OCI-LY1 (cell line): Measurements from ENCODE around the gene MARK3.

Experiments used
- H2AFZ ChIP-seq: fragments of 200-600 bp; sonication (generic), shearing (Covaris generic); 2 replicates; pipeline ENCODE4 v1.6.0; 2014; ENCODE audit warnings: antibody characterized with exemption, mild to moderate bottlenecking, low read length
- H3F3A ChIP-seq: fragments of 200-600 bp; sonication (generic), shearing (Covaris generic); 2 replicates; pipeline ENCODE4 v1.6.0; 2014; ENCODE audit warnings: mild to moderate bottlenecking, antibody characterized with exemption, low read length, moderate library complexity; ENCODE audit not compliant: insufficient read depth
- H3K27ac ChIP-seq: fragments of 200-600 bp; sonication (generic); 2 replicates; pipeline ENCODE4 v1.5.1; 2014; ENCODE audit warnings: low read length, mixed run types, mild to moderate bottlenecking, low read depth; ENCODE audit not compliant: poor library complexity, severe bottlenecking
- H3K27me3 ChIP-seq: fragments of 200-600 bp; sonication (generic); 2 replicates; pipeline ENCODE4 v1.6.0; 2014; ENCODE audit warnings: antibody characterized with exemption, mild to moderate bottlenecking, low read length, moderate library complexity; ENCODE audit not compliant: insufficient read depth
- H3K36me3 ChIP-seq: fragments of 200-600 bp; sonication (generic); 2 replicates; pipeline ENCODE4 v1.6.1; 2014; ENCODE audit warnings: mild to moderate bottlenecking, antibody characterized with exemption, low read length, moderate library complexity, mixed read lengths; ENCODE audit not compliant: insufficient read depth
- H3K4me1 ChIP-seq: fragments of 200-600 bp; sonication (generic); 2 replicates; pipeline ENCODE4 v1.5.1; 2014; ENCODE audit warnings: mild to moderate bottlenecking, low read length, moderate library complexity; ENCODE audit not compliant: insufficient read depth, severe bottlenecking
- H3K4me2 ChIP-seq: fragments of 200-600 bp; sonication (generic), shearing (Covaris generic); 2 replicates; pipeline ENCODE4 v1.6.1; 2014; ENCODE audit warnings: low read length
- H3K4me3 ChIP-seq: fragments of 200-600 bp; sonication (generic); 2 replicates; pipeline ENCODE4 v1.5.1; 2014; ENCODE audit warnings: low read length, low read depth, mild to moderate bottlenecking, mixed read lengths; ENCODE audit not compliant: poor library complexity, severe bottlenecking
- H3K79me2 ChIP-seq: fragments of 200-600 bp; shearing (Covaris generic); 2 replicates; pipeline ENCODE4 v1.6.1; 2016; ENCODE audit warnings: mixed run types, low read length, mixed read lengths; ENCODE audit not compliant: insufficient read depth
- H3K9ac ChIP-seq: fragments of 200-600 bp; sonication (generic), shearing (Covaris generic); 2 replicates; pipeline ENCODE4 v1.6.1; 2014; ENCODE audit warnings: mild to moderate bottlenecking, low read length, mixed read lengths
- H3K9me2 ChIP-seq: fragments of 200-600 bp; sonication (generic), shearing (Covaris generic); 2 replicates; pipeline ENCODE4 v1.6.1; 2014; ENCODE audit warnings: low read depth, mild to moderate bottlenecking, low read length, mixed read lengths
- H3K9me3 ChIP-seq: fragments of 200-600 bp; shearing (Covaris generic); 2 replicates; pipeline ENCODE4 v1.6.1; 2014; ENCODE audit warnings: low read length, mixed read lengths
- H4K20me1 ChIP-seq: fragments of 200-600 bp; sonication (generic), shearing (Covaris generic); 2 replicates; pipeline ENCODE4 v1.6.0; 2016; ENCODE audit warnings: mild to moderate bottlenecking, low read length; ENCODE audit not compliant: insufficient read depth
- CTCF ChIP-seq: fragments of 200-600 bp; sonication (generic), shearing (Covaris generic); IDR thresholded peaks from 2 replicates; pipeline ENCODE4 v1.5.1; 2017; ENCODE audit warnings: mild to moderate bottlenecking, antibody characterized with exemption, low read length, moderate library complexity, mixed read lengths
- EZH2 ChIP-seq: fragments of 200-600 bp; sonication (generic), shearing (Covaris generic); IDR thresholded peaks from 2 replicates; pipeline ENCODE4 v1.8.0; 2017; ENCODE audit warnings: borderline replicate concordance, mixed run types, mild to moderate bottlenecking, antibody characterized with exemption, low read length, moderate library complexity, mixed read lengths

Gene MARK3

GRCh38 chr14:103476065-103476464 is 90.8 kb downstream of the MARK3 start:
- peak overlapping the region; percentile 37 for H3K27ac ChIP-seq
- peaks cover 61% of the 10 kb centered on the region for H3K36me3 ChIP-seq
- no peaks in the 10 kb centered on the region for H3K27me3 ChIP-seq
- no peaks in the 10 kb centered on the region for H3F3A ChIP-seq
- H3K9me3 ChIP-seq, result no peaks in the 10 kb centered on the region
- no peak overlapping the region for H2AFZ ChIP-seq
- no peak overlapping the region for H3K9ac ChIP-seq
- no peak overlapping the region for H3K4me3 ChIP-seq
- H3K79me2 ChIP-seq, result no peaks in the 10 kb centered on the region
- H3K4me1 ChIP-seq, result peaks cover 22% of the 10 kb centered on the region
- H4K20me1 ChIP-seq, result no peaks in the 10 kb centered on the region
- H3K4me2 ChIP-seq, result no peak overlapping the region
- H3K9me2 ChIP-seq, result no peaks in the 10 kb centered on the region
- TF ChIP-seq EZH2 (no peak), CTCF (no peak)

- Histone ChIP-seq H3K27me3 (no peaks in the 10 kb centered on the region), H3F3A (no peaks in the 10 kb centered on the region), H3K4me1 (peaks cover 22% of the 10 kb centered on the region), H3K79me2 (no peaks in the 10 kb centered on the region), H3K36me3 (peaks cover 60% of the 10 kb centered on the region), H3K9ac (no peak overlapping the region), H3K9me2 (no peaks in the 10 kb centered on the region), H3K4me2 (no peak overlapping the region), H4K20me1 (no peaks in the 10 kb centered on the region), H2AFZ (no peak overlapping the region), H3K27ac (no peak overlapping the region), H3K9me3 (no peaks in the 10 kb centered on the region), H3K4me3 (no peak overlapping the region)
- TF ChIP-seq EZH2 (no peak), CTCF (no peak)
Measured at GRCh38 chr14:103476631-103477030, 91.4 kb downstream of the MARK3 start.

GRCh38 chr14:103480595-103480994 is 95.4 kb downstream of the MARK3 start:
- H3F3A ChIP-seq, result no peaks in the 10 kb centered on the region

More at GRCh38 chr14:103480595-103480994, 95.4 kb downstream of the MARK3 start:
- Histone ChIP-seq H3K27me3 (no peaks in the 10 kb centered on the region), H4K20me1 (no peaks in the 10 kb centered on the region), H3K4me3 (no peak overlapping the region), H2AFZ (no peak overlapping the region), H3K9me2 (no peaks in the 10 kb centered on the region), H3K79me2 (no peaks in the 10 kb centered on the region), H3K4me2 (no peak overlapping the region), H3K9me3 (no peaks in the 10 kb centered on the region), H3K27ac (peak overlapping the region; percentile 8), H3K9ac (no peak overlapping the region), H3K4me1 (peaks cover 20% of the 10 kb centered on the region), H3K36me3 (peaks cover 68% of the 10 kb centered on the region)
- no peak for TF ChIP-seq CTCF
- no peak for TF ChIP-seq EZH2
